Keratinocyte (primary cell): ENCODE measurements around the gene EPHA2.

Experiments used
- CTCF ChIP-seq, 3 experiments: IDR thresholded peaks in 1 of 3; conservative IDR thresholded peaks in 1 of 3; optimal IDR thresholded peaks in 1 of 3; 2 replicates in 2 of 3; 3 replicates in 1 of 3; pipeline versions ENCODE3 to v1.5.1; 2011; ENCODE audit warnings: low read length in 3 of 3, mild to moderate bottlenecking in 3 of 3, moderate library complexity in 2 of 3, control low read depth in 1 of 3, inconsistent platforms in 1 of 3; ENCODE audit not compliant: insufficient read depth in 2 of 3; ENCODE audit errors: extremely low read depth in 1 of 3
- EZH2 ChIP-seq: IDR thresholded peaks from one replicate; pipeline ENCODE4 v1.6.1; 2012; ENCODE audit warnings: inconsistent platforms, mild to moderate bottlenecking, low read length, moderate library complexity

GRCh38 chr1:16095447-16095846, 60.4 kb downstream of the EPHA2 start:
- no peak for TF ChIP-seq EZH2
- TF ChIP-seq CTCF (optimal IDR thresholded peaks at IDR 0.05 in 1 of 3, IDR thresholded peaks at IDR 0.05 in 1 of 3, conservative IDR thresholded peaks at IDR 0.05 in 1 of 3; ENCODE audit: extremely low read depth in 1 of 3, insufficient read depth in 2 of 3, low read length in 3 of 3) = no peak
